ENCODE results near the gene SPRING1. TPM values are rescaled to one million over a fixed set of nuclear protein-coding genes. Genes with fewer than 3 reads are reported as not detected.

The SPRING1 gene
- total RNA-seq, 1 donor from 2014 or later, result 50.8 TPM

DNA sequence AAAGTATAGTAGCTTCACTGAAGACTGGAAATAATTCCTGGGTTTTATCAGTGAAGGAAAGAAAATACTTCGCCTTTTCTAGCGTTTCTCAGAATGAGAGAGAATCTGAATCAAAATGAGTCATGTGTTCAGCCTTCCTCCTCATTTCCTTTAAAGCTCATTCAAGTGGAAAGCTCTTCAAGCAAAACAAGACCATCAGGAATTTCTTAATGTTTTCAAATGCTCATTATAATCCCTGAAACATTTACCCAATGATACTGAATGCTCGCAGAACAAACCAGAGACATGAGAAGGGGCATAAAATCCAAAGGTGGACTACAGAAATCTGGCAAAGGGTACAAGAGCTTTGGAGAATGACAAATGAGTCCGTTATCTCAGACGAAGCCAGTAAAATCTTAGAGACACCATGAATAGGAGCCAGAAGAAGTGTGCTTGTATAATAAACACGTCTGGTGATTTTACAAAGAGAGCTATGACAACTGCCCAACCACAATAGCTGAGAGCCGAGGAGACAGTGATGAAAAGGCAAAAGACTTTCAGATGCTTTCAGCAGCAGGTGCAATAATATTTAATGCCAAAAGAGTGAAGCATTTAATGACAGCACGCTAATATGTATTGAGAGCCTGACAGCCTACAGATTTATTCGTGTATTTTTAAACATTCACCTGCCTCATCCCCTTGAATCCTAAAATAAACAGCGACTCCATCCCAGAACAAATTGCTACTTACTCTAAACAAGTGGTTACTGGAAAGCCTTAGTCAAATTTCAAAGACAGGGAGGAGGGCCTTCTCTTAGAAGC, 19.0 kb downstream of the SPRING1 start:
- Mint-ChIP-seq H3K36me3 (ENCODE audit: low read depth) (peaks cover 3% of the 10 kb centered on the region), H3K27me3 (ENCODE audit: low read depth) (no peaks in the 10 kb centered on the region), H3K4me1 (peaks cover 72% of the 10 kb centered on the region), H3K27ac (ENCODE audit: unreplicated experiment) (peak overlapping the region; percentile 3), H3K9me3 (no peaks in the 10 kb centered on the region), H3K4me3 (peak overlapping the region; percentile 49)
- no peak for DNase-seq (ENCODE audit: low read depth, low spot score)
- TF ChIP-seq, protein P1, sequence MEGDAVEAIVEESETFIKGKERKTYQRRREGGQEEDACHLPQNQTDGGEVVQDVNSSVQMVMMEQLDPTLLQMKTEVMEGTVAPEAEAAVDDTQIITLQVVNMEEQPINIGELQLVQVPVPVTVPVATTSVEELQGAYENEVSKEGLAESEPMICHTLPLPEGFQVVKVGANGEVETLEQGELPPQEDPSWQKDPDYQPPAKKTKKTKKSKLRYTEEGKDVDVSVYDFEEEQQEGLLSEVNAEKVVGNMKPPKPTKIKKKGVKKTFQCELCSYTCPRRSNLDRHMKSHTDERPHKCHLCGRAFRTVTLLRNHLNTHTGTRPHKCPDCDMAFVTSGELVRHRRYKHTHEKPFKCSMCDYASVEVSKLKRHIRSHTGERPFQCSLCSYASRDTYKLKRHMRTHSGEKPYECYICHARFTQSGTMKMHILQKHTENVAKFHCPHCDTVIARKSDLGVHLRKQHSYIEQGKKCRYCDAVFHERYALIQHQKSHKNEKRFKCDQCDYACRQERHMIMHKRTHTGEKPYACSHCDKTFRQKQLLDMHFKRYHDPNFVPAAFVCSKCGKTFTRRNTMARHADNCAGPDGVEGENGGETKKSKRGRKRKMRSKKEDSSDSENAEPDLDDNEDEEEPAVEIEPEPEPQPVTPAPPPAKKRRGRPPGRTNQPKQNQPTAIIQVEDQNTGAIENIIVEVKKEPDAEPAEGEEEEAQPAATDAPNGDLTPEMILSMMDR (conservative IDR thresholded peaks at IDR 0.05), result no peak

DNA sequence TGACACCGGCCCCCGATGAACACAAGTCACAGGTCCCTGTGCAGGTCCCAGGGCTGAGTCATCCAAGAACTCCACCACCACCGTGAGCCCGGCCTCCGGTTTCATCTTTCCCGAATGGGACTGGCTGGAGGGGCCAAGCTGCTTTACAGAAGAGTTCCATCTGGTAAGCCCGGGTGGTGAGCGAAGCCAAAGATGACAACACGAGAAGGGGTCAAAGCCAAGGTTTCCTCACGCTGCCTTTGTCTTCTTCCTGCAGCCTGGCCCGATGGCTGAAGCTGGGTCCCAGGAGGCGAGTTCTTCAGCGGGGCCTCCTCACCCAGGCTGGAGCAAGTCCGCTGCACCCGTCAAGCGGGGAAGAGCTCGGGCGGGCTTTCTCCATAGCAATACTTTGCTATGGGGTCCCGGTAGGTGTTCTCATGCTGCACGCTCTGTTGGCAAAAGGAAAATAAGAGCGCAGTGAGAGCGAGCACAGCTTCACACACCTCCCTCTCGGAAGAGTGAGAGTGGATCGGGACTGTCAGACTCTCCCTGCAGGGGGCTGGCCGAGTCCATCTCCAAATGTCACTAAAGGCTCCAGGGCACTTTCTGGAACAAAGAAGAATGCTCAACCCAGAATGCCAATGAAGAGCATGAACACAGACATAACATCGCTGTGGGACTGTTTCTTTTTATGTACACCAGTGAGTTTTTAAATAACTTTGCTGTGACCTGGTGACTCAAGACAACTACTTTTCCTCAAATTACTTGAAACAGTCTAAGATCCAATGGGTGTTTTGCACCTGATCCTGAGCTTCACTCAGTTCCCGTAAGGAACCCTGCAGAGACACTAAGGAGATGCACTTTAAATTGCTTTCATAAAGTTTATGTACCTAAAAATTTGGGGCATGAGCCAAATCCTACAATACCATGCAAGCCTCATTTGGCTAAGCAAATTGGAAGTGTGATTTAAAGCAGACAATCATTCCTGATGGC, 20.1 kb downstream of the SPRING1 start:
- DNase-seq (ENCODE audit: low read depth, low spot score), result no peak
- peak overlapping the region; percentile 64 for H3K27ac Mint-ChIP-seq (ENCODE audit: unreplicated experiment)
- H3K27me3 Mint-ChIP-seq (ENCODE audit: low read depth), result no peaks in the 10 kb centered on the region
- H3K4me1 Mint-ChIP-seq, result peaks cover 79% of the 10 kb centered on the region
- H3K36me3 Mint-ChIP-seq (ENCODE audit: low read depth), result peaks cover 2% of the 10 kb centered on the region
- peak overlapping the region; percentile 71 for H3K4me3 Mint-ChIP-seq
- TF ChIP-seq, protein P1 (conservative IDR thresholded peaks at IDR 0.05), result no peak
- H3K9me3 Mint-ChIP-seq, result no peaks in the 10 kb centered on the region

DNA sequence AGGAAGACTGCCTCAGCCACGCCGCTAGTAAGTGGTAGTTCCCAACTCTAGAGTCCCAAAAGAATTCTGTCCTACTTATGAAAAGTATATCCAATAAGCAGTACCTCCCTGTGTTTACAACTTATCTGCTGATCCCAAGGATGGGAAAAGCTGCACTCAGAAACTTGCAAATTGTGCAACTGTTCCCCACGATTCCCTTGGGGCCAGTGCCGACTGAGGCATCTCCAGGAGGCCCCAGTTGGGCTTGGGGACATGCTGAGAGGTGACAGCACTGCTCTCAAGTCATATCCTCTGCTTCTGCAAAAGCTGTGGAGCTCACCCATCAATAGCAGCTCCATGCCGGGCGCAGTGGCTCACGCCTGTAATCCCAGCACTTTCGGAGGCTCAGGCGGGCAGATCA, 23.7 kb downstream of the SPRING1 start:
- H3K36me3 Mint-ChIP-seq (ENCODE audit: low read depth), result no peaks in the 10 kb centered on the region
- peaks cover 74% of the 10 kb centered on the region for H3K4me1 Mint-ChIP-seq
- H3K9me3 Mint-ChIP-seq, result no peaks in the 10 kb centered on the region
- H3K27ac Mint-ChIP-seq (ENCODE audit: unreplicated experiment), result no peak overlapping the region
- H3K4me3 Mint-ChIP-seq, result no peak overlapping the region
- TF ChIP-seq, protein P1 (conservative IDR thresholded peaks at IDR 0.05), result no peak
- H3K27me3 Mint-ChIP-seq (ENCODE audit: low read depth), result peaks cover 11% of the 10 kb centered on the region
- no peak for DNase-seq (ENCODE audit: low read depth, low spot score)

DNA sequence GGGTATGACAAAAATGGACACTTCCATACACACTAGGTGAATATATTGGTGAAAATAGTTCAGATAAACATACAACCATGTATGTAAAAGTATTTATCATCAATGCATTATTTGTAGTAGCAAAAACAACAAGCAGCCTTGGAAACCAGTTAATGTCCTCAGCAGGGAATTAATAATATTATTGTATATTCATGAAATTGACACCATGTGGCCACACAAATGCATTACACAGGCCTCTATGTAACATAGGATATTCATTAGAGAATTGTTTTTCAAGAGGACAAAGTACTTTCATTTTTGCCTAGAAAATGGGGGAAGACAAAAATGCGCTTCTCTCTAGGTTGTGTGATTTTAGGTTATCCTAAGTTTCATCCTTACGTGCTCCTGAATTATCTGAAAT, 24.3 kb downstream of the SPRING1 start:
- peaks cover 74% of the 10 kb centered on the region for H3K4me1 Mint-ChIP-seq
- no peaks in the 10 kb centered on the region for H3K36me3 Mint-ChIP-seq (ENCODE audit: low read depth)
- H3K9me3 Mint-ChIP-seq, result no peaks in the 10 kb centered on the region
- peaks cover 17% of the 10 kb centered on the region for H3K27me3 Mint-ChIP-seq (ENCODE audit: low read depth)
- no peak overlapping the region for H3K4me3 Mint-ChIP-seq
- no peak for DNase-seq (ENCODE audit: low read depth, low spot score)
- TF ChIP-seq, protein P1 (conservative IDR thresholded peaks at IDR 0.05), result peak; percentile 40
- H3K27ac Mint-ChIP-seq (ENCODE audit: unreplicated experiment), result no peak overlapping the region

DNA sequence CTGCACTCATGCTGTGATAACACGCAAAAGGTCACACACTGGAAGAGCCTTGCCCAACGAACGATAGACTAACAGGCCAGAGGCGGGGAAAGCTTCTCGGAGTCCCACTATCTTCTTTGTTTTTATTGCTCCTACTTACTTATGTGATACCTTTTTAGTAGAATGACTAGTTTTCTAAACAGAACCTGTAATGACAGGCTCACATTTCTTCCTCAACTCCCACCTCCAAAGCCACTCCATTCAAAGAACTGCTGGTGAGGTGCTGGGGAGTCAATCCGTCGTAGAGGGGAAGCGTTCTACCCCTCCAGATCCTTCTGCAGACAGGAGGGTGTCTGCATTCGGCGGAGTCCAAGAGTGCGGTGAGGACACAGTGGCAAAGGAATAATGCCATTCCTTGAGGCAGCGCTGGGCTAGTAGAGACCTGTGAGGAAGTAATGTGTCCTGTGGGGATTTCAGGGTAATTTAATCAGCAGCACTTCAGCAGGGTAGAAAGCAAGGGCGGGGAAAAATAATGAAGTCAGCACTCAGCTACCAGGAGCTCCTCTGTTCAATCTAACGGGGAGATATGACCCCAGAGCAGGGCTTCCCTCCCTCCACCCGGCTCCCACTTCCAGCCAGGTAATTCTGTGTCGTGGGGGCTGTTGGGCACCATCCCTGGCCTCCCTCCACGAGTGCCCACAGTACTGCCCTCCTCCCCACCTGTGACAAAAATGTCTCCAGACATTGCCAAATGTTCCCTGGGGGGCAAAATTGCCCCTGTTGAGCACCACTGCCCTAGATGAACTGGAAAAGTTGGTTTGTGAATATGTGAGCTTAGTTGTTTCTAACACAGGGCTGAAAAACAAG, 25.2 kb downstream of the SPRING1 start:
- H3K27me3 Mint-ChIP-seq (ENCODE audit: low read depth), result peaks cover 20% of the 10 kb centered on the region
- DNase-seq (ENCODE audit: low read depth, low spot score), result no peak
- H3K36me3 Mint-ChIP-seq (ENCODE audit: low read depth), result no peaks in the 10 kb centered on the region
- TF ChIP-seq, protein P1 (conservative IDR thresholded peaks at IDR 0.05), result no peak
- H3K4me1 Mint-ChIP-seq, result peaks cover 68% of the 10 kb centered on the region
- H3K27ac Mint-ChIP-seq (ENCODE audit: unreplicated experiment), result peak overlapping the region; percentile 65
- H3K4me3 Mint-ChIP-seq, result no peak overlapping the region
- H3K9me3 Mint-ChIP-seq, result no peaks in the 10 kb centered on the region

All from neural crest cell (in vitro differentiated cells).